Thyroid gland (tissue), 4 donors: ENCODE data around the gene RFX3.

ENCODE experiments used
- CTCF ChIP-seq, 6 experiments: fragments of 200-600 bp in 3 of 6; fragments of 450-650 bp in 3 of 6; sonication (generic) in 3 of 6; IDR thresholded peaks; one replicate each; pipeline ENCODE4 v1.5.1; 2016 to 2019; ENCODE audit warnings: antibody characterized with exemption in 6 of 6, mild to moderate bottlenecking in 2 of 6, inconsistent platforms in 1 of 6, moderate library complexity in 1 of 6
- POLR2A ChIP-seq, 2 donors: fragments of 450-650 bp; IDR thresholded peaks; one replicate each; pipeline ENCODE4 v1.6.1; 2017; ENCODE audit warnings: antibody characterized with exemption in 2 of 2, mild to moderate bottlenecking in 2 of 2, moderate library complexity in 1 of 2

GRCh38 chr9:3478549-3478953 lies 47.2 kb downstream of the RFX3 start:
- no peak for TF ChIP-seq CTCF (IDR thresholded peaks at IDR 0.05)
- no peak for TF ChIP-seq POLR2A (IDR thresholded peaks at IDR 0.05)
